ENCODE data around the gene PRM1.

DNA sequence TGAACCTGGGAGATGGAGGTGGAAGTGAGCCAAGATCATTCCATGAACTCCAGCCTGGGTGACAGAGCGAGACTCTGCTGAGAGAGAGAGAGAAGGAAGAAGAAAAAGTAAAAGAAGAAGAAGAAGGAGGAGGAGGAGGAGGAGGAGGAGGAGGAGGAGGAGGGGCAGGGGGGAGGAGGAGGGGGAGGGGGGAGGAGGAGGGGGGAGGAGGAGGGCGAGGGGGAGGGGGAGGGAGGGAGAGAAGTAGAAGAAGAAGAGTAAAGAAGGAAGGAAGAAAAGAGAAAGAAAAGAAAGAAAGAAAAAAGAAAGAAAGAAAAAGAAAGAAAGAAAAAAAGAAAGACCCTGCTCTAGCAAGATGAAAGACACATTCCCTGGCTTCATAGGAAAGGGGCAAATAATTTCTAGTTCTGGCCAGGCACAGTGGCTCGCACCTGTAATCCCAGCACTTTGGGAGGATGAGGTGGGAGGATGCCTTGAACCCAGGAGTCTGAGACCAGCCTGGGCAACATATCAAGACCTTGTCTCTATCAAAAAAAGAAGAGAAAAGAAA lies 48.8 kb downstream of the PRM1 start:
- TF ChIP-seq EZH2 (IDR thresholded peaks at IDR 0.05; ENCODE audit: borderline replicate concordance, low read depth, low read length, severe bottlenecking) = no peak
- TF ChIP-seq, protein P1, sequence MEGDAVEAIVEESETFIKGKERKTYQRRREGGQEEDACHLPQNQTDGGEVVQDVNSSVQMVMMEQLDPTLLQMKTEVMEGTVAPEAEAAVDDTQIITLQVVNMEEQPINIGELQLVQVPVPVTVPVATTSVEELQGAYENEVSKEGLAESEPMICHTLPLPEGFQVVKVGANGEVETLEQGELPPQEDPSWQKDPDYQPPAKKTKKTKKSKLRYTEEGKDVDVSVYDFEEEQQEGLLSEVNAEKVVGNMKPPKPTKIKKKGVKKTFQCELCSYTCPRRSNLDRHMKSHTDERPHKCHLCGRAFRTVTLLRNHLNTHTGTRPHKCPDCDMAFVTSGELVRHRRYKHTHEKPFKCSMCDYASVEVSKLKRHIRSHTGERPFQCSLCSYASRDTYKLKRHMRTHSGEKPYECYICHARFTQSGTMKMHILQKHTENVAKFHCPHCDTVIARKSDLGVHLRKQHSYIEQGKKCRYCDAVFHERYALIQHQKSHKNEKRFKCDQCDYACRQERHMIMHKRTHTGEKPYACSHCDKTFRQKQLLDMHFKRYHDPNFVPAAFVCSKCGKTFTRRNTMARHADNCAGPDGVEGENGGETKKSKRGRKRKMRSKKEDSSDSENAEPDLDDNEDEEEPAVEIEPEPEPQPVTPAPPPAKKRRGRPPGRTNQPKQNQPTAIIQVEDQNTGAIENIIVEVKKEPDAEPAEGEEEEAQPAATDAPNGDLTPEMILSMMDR (IDR thresholded peaks at IDR 0.05; ENCODE audit: borderline replicate concordance, extremely low read depth, low read length, poor library complexity, severe bottlenecking) = no peak
